Caki2 (cell line): Measurements from ENCODE around the gene MRPL2. TPM values are rescaled to one million over a fixed set of nuclear protein-coding genes. Genes with fewer than 3 reads are reported as not detected.
"Not testable (repeated sequence)": the region's sequence is repeated elsewhere in the genome, so short reads cannot be mapped to it uniquely, and the experiment has no call there.

Experiments
- DNase-seq: peaks from one replicate; pipeline ENCODE4 v3.0.0-alpha.2; 2015; ENCODE audit warnings: low read depth
- in situ Hi-C: cut with HindIII; loops from 2 replicates; pipeline ENCODE4 v1.10.0; 2016; ENCODE audit warnings: low sequenced_read_pairs, low pct_unique_long_range_greater_than_20kb, mixed read lengths
- total RNA-seq: library from RNA; depleted of rRNA; stranded (reverse); fragments of >200 nt; shearing (Covaris generic); gene quantifications from 2 replicates; pipeline ENCODE4 v1.2.3, GENCODE V29; 2014; ENCODE audit warnings: low replicate concordance

Gene MRPL2
- total RNA-seq, 1 experiment from 2014 or later = 50.5 TPM

DNA sequence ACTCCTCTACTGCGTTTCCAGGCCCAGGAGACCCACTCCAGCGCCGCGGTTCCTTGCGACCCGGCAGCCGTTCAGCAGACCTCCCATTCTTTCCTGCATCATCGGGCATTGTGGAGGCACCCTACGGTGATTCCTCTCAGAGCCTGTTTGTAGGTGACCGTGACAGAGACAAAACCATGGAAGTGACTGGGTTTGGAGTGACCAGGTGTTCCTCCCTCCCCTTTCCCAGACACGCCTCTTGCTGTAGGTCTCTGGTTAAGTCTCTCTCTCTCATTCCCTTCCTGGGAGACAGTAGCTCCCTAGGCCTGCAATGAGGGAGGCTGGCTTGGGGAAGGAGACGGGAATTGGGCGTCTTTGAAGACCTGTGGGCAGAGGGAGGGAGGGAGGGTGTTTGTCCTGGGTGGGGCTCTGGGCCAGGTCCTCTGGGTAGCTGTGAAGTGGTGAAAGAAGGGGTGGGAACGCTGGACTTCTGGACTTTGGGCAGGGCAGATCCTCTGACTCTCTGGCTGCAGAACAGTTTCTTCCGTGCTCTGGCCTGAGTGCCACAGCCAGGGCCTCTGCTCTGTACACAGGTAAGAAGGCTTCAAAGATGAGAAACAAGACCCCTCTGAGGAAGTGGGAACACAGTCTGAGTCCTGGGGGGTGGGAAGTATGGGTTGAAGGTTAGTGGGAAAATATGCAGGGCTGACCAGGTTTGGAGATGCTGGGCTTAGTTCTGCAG lies 960 bp upstream of the MRPL2 start:
- peak; percentile 59 for DNase-seq
- in situ Hi-C loops = no loop called here

DNA sequence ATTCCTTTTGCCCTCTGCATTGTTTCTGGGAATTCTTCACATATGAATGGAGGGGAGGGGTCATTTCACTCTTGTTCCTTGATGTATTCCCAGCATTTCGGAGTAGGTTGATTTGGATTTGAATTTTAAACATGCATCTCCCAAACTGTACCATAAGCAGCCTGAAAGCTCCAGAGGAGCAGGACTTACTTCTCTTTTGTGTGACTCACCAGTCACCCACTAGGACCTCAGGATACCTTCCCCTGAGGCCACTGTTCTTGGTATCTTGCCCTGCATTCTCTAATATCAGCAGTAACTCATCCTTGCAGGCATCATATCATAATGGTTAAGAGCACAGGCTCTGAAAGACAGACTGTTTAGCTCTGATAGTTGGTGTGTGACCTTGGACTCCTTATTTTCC lies 703 bp downstream of the MRPL2 start:
- no peak for DNase-seq
- in situ Hi-C loops = no loop called here

DNA sequence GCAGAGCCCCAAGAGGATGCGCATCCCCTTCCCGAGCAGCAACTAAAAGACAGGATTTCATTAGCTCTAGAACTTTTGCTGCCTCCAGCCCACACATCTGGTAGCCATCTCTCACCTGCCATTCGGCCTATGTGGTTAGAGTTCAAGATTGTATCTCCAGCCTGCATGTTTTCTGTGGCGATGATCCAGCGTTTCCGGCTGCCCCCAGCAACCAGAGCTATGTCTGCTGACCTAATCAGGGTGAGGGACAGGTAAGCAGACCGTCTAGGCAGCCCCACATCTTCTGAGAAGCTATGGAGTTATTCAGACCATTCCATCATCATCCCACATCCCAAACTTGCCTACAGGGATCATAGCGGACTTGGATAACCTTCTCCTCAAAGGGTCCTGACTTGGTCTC lies 3.3 kb downstream of the MRPL2 start:
- in situ Hi-C loops = no loop called here
- no peak for DNase-seq

DNA sequence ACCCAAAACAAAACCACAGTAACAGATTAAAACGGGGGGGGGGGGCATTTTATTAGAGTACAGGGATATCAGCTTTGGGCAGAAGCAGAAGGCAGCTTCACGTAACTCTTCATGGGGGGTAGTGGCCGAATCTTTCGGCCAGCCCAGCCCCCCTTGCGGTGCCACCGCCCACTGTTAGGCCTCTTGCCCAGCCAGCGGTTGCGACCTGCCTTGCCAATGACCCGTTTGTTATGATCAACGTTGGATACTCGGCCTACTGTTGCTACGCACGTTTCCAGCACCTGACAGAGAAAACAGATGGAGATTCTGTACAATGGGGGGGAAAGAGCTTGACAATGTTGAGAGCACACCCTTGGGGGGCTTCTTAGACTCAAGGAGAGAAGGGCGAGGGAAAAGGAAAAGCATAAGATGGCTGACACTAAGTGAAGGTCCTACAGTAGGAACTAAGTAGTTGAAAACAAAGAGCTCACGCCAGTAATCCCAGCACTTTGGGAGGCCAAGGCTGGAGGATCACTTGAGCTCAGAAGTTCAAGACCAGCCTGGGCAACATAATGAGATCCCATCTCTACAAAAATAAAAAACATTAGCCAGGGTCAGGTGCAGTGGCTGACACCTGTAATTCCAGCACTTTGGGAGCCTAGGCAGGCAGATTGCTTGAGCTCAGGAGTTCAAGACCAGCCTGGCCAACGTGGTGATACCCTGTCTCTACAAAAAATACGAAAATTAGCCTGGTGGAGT lies 4.9 kb downstream of the MRPL2 start:
- in situ Hi-C loops = no loop called here
- DNase-seq = no peak

DNA sequence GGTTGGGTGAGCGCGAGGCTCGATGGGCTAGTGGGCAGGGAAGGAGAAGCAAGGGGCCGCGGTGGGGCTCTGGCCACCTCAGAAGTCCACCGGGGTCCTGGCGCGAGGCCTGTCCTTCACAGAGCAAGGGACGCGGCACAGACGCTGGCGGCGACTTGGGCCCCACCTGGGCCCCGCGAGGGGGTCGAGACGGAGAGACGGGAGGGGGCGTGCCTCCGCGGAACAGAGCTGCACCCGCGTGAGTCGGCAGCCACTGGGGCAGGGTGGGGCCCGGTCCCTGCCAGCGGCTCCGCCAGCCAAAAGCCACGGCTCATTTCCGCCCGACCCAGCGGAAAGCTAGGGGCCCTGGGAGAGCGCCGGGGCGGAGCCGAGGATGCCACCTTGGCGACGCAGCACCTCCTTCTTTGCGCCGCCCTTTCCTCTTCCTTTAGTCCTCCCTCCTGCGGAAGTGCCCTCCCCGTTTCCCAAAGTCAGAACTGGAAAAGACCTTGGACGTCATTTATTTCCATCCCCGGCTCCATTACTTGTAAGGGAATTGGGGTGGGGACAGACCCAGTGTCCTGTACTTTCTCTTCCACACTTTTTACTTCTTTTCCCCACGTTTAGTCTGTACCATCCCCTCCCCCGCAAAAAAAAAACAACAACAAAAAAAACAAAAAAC lies 5.6 kb downstream of the MRPL2 start, which contains the start of gene CUL7:
TSS of gene CUL7 (minus strand) at position 307 of the 661 bp plus-strand sequence. CDS start 1,063 bp downstream, outside the sequence.
- in situ Hi-C loops = no loop called here

DNA sequence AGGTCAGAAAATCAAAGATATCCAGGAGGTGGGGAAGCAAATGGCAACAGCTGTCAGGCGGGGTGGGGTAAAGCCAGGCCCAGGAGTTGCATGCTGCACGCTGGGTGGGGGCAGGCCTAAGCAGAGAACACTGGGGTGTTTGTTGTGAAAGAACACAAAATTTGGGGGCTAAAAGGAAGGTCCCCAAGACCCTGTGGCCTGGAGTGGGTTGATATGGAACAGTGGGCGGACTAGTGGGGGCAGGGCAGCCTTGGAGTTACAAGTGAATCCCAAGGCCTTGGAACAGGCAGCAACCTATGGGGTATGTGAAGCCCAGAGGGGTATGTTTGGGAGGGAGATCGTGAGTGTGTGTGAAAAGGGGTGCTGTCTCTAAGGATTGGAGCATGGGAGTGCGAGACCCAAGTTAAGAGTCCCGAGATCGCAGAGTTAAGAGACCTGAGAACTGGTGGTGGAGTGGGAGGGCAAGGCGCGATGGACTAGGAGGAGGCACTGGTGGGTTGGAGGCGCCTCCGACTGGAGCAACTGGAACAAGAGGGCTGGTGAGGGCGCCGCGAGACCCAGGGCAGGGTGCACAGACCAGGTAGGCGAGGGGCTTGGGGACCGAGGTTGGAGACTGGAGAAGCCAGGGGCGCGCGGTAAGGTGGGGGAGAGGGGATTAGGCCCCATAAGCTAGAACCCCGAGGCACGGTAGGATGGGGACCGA lies 6.2 kb downstream of the MRPL2 start:
- DNase-seq = no peak
- in situ Hi-C loops = no loop called here

More for the DNA sequence above, 5.6 kb downstream of the MRPL2 start, which contains the start of gene CUL7:
- DNase-seq = peak; percentile 95

DNA sequence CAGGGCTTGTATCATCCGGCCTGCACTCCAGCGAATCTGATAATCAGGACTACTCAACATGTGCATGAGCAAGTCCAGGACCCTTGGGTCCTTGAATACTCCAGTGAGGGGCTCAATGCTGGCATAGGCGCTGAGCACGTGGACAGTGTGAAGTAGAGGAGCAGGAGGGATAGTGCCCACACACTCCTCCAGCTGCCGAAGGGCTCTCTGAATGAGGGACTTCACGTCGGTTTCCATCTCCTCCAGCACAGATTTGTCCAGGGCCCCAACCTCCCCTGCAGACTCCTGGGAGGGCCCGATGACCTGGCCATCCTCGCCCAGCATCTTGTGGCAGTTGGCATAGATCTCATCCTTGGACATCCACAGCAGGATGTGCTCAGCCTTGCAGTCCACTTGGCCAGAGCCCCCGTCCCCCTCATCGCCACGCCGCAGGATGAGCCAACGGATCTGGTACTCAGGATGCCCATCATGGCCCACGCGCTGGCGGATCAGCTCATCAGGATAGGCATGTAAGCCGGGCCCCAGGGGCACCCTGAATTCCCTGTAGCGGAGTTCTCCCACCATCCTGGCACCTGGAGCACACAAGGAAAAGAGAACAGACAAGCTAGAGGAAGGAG lies 6.9 kb downstream of the MRPL2 start:
- DNase-seq = no peak
- in situ Hi-C loops = no loop called here

DNA sequence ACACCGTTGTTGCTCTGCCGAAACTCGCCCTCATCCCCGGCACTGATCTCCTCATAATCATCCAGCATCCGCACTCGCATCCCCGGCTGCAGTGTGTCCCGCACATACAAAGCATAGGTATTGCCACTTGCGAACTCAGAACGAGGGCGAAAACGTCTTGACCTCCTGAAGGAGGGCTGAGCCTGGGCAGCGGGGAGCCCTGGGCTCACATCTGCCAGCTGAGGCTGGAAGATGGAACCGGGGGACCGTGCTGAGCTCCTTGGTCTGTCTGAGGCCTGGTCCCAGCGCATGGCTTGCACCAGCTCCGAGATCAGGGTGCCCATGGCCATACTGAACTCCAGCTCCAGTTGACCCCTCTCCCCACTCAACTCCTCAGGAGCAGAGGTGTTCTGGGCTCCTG lies 8.3 kb downstream of the MRPL2 start:
- no peak for DNase-seq
- in situ Hi-C loops = no loop called here

DNA sequence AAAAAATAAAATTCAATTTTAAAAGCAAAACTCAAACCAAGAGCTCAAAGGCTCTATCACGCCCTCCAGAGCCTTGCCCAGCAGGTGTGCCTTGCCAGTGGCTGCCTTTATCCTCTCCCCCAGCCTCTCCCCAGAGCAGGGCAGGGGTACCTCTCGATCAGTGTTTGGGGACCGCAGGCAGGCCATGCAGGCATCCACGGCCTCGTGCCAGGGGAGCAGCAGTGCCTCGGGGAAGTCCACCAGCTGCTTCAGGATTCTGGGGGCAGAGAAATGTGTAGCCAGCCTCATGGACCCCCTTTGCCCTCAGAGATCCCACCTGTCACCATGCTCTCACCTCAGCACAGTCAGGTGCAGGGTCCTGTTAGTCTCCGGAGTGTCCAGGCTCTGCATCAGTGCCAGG lies 11.2 kb downstream of the MRPL2 start:
- DNase-seq = no peak
- in situ Hi-C loops = no loop called here

DNA sequence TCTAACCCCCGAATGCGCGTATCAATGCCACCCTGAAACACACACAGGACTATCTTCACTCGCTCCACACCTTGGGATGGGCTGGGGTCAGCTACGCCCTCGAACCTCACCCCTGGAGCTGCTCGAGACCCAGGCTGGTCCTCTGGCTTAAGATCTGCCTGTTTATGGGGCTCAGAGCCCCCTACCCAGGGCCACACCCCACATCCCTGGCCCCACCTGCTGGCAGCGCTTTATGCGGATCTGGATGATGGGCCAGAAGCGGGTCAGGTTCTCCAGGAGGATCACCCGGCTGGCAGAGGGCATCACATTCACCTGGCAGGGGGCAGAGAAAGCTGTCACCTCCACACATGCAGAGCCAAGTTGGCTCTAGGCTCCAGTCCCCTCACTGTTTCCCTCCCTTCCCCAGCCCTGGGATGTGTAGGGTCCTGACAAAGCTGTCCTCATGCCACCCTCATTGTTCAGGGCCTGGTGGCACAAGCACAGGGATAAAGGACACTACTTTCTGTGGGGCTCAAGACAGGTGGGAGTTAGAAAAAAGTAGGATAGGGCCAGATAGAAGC lies 13.8 kb downstream of the MRPL2 start:
- in situ Hi-C loops = no loop called here
- no peak for DNase-seq

DNA sequence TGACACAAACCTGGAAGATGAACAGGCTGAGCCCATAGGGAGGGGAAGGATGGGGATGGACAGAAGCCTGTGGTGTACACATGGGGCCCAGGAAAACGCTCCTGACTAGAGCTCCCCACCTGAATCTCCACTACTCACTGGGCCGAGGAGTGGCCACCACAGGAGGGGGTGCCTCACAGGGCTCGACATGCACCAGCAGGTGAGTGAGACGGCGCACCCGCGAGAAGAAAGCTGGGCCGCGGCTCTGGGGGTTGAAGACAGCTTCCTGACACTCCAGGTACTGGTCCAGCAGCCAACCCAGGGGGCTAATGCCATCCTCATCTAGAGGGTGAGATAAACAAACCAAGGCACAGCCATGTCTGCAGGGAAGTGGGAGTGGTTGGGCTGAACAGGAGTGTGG lies 15.9 kb downstream of the MRPL2 start:
- no peak for DNase-seq
- in situ Hi-C loops = no loop called here

DNA sequence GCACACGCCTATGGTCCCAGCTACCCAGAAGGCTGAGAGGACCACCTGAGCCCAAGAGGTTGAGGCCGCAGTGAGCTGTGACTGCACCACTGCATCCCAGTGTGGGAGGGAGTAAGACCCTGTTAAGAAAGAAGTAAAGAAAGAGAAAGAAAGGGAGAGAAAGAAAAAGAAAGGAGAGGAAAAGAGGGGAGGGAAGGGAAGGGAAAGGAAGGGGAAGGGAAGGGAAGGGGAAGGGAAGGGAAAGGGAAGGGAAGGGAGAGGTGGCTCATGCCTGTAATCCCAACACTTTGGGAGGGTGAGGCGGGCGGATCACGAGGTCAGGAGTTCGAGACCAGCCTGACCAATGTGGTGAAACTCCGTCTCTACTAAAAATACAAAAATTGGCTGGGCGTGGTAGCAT lies 17.8 kb downstream of the MRPL2 start:
- DNase-seq, in situ Hi-C loops: not testable (repeated sequence)

DNA sequence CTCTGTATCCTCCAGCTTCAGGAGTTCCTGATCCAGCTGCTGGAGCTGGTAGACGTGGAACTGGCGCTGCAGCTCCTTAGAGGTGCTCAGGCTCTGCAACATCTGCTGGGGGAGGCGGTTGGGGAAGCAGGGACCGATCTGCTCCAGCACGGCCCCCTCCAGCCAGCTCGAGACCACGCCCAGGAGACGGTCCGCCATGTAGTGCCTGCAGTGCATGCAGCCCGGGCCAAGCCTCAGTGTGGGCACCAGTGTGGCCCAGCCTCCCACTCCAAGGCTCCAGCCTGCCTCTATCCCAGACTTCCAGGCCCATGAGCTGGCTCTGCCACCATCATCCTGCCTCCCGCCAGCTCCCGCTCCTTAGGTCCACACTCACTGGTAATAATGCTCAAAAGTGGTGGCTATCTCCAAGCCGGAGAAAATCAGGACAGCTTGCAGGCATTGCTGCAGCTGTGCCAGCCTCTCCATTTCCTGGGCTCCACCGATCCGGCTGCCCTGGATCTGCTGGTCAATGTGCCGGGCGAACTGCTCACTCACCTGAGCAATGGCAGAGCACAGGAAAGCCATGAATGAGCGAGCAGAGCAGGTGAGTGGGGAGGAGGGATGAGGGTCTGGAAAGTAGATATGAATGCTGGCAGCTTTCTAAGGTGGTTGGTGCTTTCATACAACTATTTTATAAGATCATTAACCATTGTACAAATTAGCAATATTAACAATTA lies 18.5 kb downstream of the MRPL2 start:
- in situ Hi-C loops = no loop called here

DNA sequence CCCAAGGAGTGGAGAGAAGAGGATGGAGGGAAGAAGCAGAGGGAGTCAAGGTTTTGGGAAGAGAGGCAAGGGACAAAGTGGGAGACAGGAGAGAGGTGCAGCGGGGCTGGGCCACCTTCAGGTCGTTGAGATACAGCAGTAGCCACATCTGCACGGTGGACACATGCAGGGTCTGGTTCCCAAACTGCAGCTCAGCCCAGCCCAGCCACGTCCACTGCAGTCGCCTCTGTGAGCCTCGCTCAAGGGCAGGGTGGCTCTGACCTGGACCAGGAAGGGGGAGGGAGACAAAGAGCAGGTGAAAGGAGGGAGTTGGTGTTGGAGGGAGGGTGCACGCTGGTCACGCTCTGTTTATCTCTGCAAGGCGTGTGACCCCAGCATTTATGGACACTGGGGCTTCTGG lies 20.5 kb downstream of the MRPL2 start:
- DNase-seq = no peak
- in situ Hi-C loops = no loop called here

More for the DNA sequence above, 18.5 kb downstream of the MRPL2 start:
- DNase-seq = no peak

DNA sequence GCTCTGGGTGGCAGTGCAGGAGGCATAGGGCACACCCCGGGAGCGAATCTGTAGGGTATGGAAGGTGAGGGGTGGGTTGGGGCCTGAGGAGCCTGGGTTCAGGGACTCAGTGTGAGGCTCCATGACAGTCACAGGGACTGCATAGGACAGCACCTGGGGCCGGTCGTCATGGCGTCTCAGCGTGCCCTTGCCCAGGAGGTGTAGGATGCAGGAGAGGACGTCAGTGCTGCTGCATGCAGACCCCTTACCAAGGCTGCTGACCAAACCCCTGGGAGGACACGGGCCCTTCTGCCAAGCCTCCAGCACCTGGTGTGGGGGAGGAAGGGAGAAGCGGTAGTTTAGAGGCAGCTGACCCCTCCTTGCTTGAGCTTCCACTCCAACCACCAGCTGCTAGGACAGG lies 21.5 kb downstream of the MRPL2 start:
- in situ Hi-C loops = no loop called here
- no peak for DNase-seq

DNA sequence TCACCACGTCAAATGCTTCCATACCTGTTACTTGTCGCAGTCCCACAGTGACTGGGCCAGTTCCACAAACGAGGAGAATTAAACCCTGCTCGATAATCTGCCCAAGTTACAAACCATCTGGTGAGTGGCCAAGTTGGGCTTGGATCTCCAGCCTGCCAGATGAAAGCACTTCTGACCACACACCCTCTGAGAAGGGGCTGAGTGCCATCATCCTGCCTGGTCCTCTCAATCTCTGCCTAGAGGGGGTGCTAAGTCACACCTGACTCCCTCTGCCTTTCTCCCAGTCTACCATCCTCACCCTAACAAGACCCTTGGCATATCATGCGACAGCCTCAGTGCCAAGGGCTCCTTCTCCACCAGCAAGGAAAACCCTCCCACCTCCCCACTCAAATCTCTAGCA lies 22.0 kb downstream of the MRPL2 start:
- DNase-seq = no peak
- in situ Hi-C loops = no loop called here

DNA sequence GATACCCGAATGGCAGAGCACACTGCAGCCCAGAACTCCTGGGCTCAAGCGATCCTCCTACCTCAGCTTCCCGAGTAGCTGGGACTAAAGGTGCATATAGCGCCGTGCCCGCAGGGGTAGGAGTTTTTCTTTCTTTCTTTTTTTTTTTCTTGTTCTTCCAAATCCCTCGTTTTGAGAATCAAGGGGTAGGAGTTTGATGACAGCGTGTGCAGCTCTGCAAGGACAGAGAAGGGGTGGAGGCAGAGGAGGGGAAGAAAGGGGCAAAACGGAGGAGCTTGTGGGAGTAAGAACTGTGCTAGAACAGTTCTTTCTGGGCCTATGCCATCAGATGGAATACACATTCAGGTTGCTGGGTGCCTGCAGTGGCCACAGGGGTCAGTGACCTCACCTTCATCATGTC lies 22.5 kb downstream of the MRPL2 start:
- DNase-seq = no peak
- in situ Hi-C loops = no loop called here
